Measurements from ENCODE around the gene PCDH19. TPM values are rescaled to one million over a fixed set of nuclear protein-coding genes. Genes with fewer than 3 reads are reported as not detected.

Gene PCDH19
- total and polyA plus RNA-seq, 2 of the 13 experiments (the other 11 are each of a cell fraction or from before 2014, with no cell fraction given): 0.02 to 0.09 TPM

DNA sequence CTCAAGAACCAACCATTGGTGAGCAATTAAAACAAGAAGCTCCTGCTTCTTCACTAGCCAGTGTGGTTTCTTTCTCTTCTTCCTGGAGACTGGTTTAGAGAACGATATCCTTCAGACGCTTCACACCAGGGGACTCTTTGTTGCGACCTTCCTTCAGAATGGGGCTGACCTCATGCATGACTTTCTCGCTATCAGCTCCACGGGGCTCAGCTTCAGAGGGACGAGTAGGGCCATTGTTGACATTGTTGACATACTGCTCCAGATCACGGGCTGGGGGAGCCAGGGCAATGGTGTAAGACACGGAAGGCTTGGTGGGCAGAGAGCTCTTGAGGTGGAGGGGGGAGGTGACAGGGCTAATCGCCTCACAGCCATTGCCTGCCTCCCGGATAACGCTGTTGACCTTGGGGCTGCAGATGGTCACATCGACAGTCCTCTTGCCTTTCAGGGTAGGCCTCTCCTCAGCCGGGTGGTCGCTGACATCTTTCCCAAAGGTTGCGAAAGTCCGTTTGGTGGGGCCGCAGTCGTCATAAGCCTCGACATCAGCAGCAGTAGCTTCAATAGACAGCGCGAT lies 113.8 kb downstream of the PCDH19 start (continued):
- TF ChIP-seq, protein P1, sequence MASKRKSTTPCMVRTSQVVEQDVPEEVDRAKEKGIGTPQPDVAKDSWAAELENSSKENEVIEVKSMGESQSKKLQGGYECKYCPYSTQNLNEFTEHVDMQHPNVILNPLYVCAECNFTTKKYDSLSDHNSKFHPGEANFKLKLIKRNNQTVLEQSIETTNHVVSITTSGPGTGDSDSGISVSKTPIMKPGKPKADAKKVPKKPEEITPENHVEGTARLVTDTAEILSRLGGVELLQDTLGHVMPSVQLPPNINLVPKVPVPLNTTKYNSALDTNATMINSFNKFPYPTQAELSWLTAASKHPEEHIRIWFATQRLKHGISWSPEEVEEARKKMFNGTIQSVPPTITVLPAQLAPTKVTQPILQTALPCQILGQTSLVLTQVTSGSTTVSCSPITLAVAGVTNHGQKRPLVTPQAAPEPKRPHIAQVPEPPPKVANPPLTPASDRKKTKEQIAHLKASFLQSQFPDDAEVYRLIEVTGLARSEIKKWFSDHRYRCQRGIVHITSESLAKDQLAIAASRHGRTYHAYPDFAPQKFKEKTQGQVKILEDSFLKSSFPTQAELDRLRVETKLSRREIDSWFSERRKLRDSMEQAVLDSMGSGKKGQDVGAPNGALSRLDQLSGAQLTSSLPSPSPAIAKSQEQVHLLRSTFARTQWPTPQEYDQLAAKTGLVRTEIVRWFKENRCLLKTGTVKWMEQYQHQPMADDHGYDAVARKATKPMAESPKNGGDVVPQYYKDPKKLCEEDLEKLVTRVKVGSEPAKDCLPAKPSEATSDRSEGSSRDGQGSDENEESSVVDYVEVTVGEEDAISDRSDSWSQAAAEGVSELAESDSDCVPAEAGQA (IDR thresholded peaks at IDR 0.05; ENCODE audit: low read depth): no peak
- TF ChIP-seq, protein P1 (CRISPR knock-in tag; IDR thresholded peaks at IDR 0.05; ENCODE audit: borderline replicate concordance): no peak
- TF ChIP-seq MBNL3 (CRISPR knock-in tag; conservative IDR thresholded peaks at IDR 0.05) (no peak), POGZ (CRISPR knock-in tag; IDR thresholded peaks at IDR 0.05) (no peak), KMT2A (CRISPR knock-in tag; IDR thresholded peaks at IDR 0.05) (no peak), MAZ (IDR thresholded peaks at IDR 0.05; ENCODE audit: borderline replicate concordance, low read depth, low read length) (no peak), MAZ (CRISPR knock-in tag; IDR thresholded peaks at IDR 0.05; ENCODE audit: low read depth) (no peak)
- TF ChIP-seq, protein P2, sequence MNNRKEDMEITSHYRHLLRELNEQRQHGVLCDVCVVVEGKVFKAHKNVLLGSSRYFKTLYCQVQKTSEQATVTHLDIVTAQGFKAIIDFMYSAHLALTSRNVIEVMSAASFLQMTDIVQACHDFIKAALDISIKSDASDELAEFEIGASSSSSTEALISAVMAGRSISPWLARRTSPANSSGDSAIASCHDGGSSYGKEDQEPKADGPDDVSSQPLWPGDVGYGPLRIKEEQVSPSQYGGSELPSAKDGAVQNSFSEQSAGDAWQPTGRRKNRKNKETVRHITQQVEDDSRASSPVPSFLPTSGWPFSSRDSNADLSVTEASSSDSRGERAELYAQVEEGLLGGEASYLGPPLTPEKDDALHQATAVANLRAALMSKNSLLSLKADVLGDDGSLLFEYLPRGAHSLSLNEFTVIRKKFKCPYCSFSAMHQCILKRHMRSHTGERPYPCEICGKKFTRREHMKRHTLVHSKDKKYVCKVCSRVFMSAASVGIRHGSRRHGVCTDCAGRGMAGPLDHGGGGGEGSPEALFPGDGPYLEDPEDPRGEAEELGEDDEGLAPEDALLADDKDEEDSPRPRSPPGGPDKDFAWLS (CRISPR knock-in tag; IDR thresholded peaks at IDR 0.05; ENCODE audit: borderline replicate concordance): no peak
